Neural cell (in vitro differentiated cells): ENCODE results near the gene ARGLU1. TPM values are rescaled to one million over a fixed set of nuclear protein-coding genes. Genes with fewer than 3 reads are reported as not detected.

Experiments used
- H2AFZ ChIP-seq: fragments of 200-600, 300-800 bp; sonication (generic), shearing (Covaris generic); 2 replicates; pipeline ENCODE4 v1.6.0; 2014; ENCODE audit warnings: low read depth, mild to moderate bottlenecking, antibody characterized with exemption, low read length, moderate library complexity
- H3F3A ChIP-seq: fragments of 200-600 bp; shearing (Covaris generic); 2 replicates; pipeline ENCODE4 v1.6.1; 2016; ENCODE audit warnings: mild to moderate bottlenecking, moderate library complexity, mixed read lengths, antibody characterized with exemption, low read length; ENCODE audit not compliant: insufficient read depth, poor library complexity, severe bottlenecking
- H3K27ac ChIP-seq: fragments of 200-600, 300-800 bp; sonication (generic), shearing (Covaris generic); 2 replicates; pipeline ENCODE4 v1.5.1; 2014; ENCODE audit warnings: mild to moderate bottlenecking, low read length, moderate library complexity
- H3K27me3 ChIP-seq: fragments of 300-800, 200-600 bp; sonication (generic), shearing (Covaris generic); 2 replicates; pipeline ENCODE4 v1.6.0; 2014; ENCODE audit warnings: mild to moderate bottlenecking, low read depth, low read length, moderate library complexity; ENCODE audit not compliant: insufficient read depth
- H3K36me3 ChIP-seq: fragments of 300-800, 200-600 bp; sonication (generic), shearing (Covaris generic); 2 replicates; pipeline ENCODE4 v1.5.1; 2014; ENCODE audit warnings: mild to moderate bottlenecking, antibody characterized with exemption, low read length, moderate library complexity; ENCODE audit not compliant: insufficient read depth
- H3K4me2 ChIP-seq: fragments of 300-800, 200-600 bp; sonication (generic), shearing (Covaris generic); 2 replicates; pipeline ENCODE4 v1.6.0; 2014; ENCODE audit warnings: mild to moderate bottlenecking, low read length
- H3K4me3 ChIP-seq: fragments of 300-800, 200-600 bp; sonication (generic), shearing (Covaris generic); 2 replicates; pipeline ENCODE4 v1.5.1; 2014; ENCODE audit warnings: mild to moderate bottlenecking, low read length, moderate library complexity
- H3K79me2 ChIP-seq: fragments of 200-600 bp; shearing (Covaris generic); replicated peaks from 2 replicates; pipeline ENCODE4 v1.6.0; 2014; ENCODE audit warnings: mild to moderate bottlenecking, low read length, moderate library complexity; ENCODE audit not compliant: insufficient read depth
- H3K9ac ChIP-seq: fragments of 300-800, 200-600 bp; sonication (generic), shearing (Covaris generic); 2 replicates; pipeline ENCODE4 v1.6.1; 2016; ENCODE audit warnings: mild to moderate bottlenecking, low read length, mixed read lengths
- H3K9me2 ChIP-seq: fragments of 200-600 bp; shearing (Covaris generic); 2 replicates; pipeline ENCODE4 v1.6.1; 2016; ENCODE audit warnings: mild to moderate bottlenecking, low read length, mixed read lengths; ENCODE audit not compliant: insufficient read depth
- H3K9me3 ChIP-seq: fragments of 200-600, 300-800 bp; sonication (generic), shearing (Covaris generic); 2 replicates; pipeline ENCODE4 v1.6.1; 2016; ENCODE audit warnings: mild to moderate bottlenecking, mixed run types, low read length, moderate library complexity, mixed read lengths
- H4K20me1 ChIP-seq: fragments of 200-600 bp; shearing (Covaris generic); 2 replicates; pipeline ENCODE4 v1.6.1; 2016; ENCODE audit warnings: mild to moderate bottlenecking, mixed run types; ENCODE audit not compliant: insufficient read depth
- MXI1 ChIP-seq: fragments of 450-650 bp; conservative IDR thresholded peaks from 2 replicates; pipeline ENCODE4 v1.6.1; 2014; ENCODE audit warnings: antibody characterized with exemption, mild to moderate bottlenecking; ENCODE audit not compliant: poor library complexity, severe bottlenecking
- polyA plus RNA-seq: library from polyadenylated mRNA; depleted of rRNA; stranded (reverse); fragments of >200 nt; gene quantifications from 2 replicates; pipeline ENCODE4 v1.2.3, GENCODE V29; 2014
- TF ChIP-seq, protein P1 (sequence below): IDR thresholded peaks from 2 replicates; pipeline ENCODE4 v1.6.1; 2012; ENCODE audit warnings: borderline replicate concordance
- TF ChIP-seq, protein P2 (sequence below): fragments of 450-650 bp; IDR thresholded peaks from 2 replicates; pipeline ENCODE4 v1.5.1; 2014; ENCODE audit warnings: antibody characterized with exemption, mild to moderate bottlenecking, moderate library complexity; ENCODE audit not compliant: poor library complexity, severe bottlenecking

The ARGLU1 gene
- polyA plus RNA-seq, 1 donor from 2014 or later = 967 TPM

DNA sequence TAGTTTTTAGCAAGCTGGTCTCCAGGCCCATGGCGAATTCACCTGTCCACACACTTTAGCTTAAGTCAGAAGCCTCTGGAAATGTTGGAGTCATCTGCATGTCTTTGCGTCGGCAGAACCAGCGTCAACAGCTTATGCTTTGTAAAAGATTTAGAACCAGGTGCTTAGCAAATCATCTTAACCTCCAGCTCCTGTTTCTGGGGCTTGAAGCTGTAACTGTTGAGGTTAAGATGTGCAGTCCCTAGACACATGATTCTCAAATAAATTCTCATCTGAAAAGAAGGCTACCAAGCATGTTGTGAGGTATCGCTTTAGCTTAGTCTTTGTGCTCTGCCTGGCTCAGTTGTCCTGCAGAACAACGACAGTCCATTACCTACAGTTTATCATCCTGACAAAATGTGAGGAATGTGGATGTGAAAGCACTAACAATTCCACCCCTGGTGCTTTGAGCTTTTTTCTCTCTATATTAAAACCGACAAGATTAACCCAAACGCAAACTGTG lies 36.9 kb downstream of the ARGLU1 start:
- peaks cover 8% of the 10 kb centered on the region for H3F3A ChIP-seq
- peak overlapping the region; percentile 71 for H3K4me3 ChIP-seq
- H4K20me1 ChIP-seq = peaks cover 10% of the 10 kb centered on the region
- H3K9me2 ChIP-seq = no peaks in the 10 kb centered on the region
- peaks cover 87% of the 10 kb centered on the region for H3K79me2 ChIP-seq
- peak overlapping the region; percentile 82 for H3K27ac ChIP-seq
- H3K9me3 ChIP-seq = no peaks in the 10 kb centered on the region
- peak overlapping the region; percentile 77 for H3K4me2 ChIP-seq
- H3K9ac ChIP-seq = peak overlapping the region; percentile 86
- TF ChIP-seq, protein P1, sequence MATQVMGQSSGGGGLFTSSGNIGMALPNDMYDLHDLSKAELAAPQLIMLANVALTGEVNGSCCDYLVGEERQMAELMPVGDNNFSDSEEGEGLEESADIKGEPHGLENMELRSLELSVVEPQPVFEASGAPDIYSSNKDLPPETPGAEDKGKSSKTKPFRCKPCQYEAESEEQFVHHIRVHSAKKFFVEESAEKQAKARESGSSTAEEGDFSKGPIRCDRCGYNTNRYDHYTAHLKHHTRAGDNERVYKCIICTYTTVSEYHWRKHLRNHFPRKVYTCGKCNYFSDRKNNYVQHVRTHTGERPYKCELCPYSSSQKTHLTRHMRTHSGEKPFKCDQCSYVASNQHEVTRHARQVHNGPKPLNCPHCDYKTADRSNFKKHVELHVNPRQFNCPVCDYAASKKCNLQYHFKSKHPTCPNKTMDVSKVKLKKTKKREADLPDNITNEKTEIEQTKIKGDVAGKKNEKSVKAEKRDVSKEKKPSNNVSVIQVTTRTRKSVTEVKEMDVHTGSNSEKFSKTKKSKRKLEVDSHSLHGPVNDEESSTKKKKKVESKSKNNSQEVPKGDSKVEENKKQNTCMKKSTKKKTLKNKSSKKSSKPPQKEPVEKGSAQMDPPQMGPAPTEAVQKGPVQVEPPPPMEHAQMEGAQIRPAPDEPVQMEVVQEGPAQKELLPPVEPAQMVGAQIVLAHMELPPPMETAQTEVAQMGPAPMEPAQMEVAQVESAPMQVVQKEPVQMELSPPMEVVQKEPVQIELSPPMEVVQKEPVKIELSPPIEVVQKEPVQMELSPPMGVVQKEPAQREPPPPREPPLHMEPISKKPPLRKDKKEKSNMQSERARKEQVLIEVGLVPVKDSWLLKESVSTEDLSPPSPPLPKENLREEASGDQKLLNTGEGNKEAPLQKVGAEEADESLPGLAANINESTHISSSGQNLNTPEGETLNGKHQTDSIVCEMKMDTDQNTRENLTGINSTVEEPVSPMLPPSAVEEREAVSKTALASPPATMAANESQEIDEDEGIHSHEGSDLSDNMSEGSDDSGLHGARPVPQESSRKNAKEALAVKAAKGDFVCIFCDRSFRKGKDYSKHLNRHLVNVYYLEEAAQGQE = peak; percentile 23
- TF ChIP-seq MXI1 = no peak
- H3K36me3 ChIP-seq = no peaks in the 10 kb centered on the region
- no peaks in the 10 kb centered on the region for H3K27me3 ChIP-seq
- H2AFZ ChIP-seq = no peak overlapping the region

DNA sequence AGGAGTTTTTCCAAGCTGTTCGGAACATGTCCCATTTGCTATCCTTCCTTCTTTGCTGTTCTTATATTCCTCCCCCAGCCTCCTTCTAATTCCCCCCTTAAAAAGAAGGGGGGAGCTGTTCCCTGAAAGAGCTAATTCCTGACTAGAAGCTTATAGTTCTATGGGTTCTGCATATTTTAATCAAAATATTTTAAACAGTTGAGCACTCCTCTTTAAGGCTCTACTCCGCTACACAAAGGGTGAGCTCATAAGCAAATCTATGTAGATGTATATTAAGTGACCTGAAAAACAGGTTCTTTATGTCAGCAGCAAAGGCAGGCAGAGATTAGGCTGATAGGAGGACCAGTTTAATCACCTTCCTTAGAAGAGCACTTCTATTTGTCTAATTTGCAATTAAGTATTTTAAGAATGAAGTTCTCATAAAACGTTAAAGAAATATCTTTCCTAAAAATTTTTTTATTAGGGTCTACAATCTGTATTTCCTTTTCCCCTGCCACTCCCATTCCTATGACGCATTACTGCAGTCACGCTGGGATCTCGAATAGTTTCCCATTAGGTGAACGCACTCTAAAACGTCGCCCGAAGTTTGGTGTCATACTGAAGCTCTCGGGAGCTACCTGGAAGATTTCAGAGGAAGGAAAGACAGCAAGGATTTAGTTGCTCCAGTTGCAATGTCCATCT lies 37.6 kb downstream of the ARGLU1 start:
- Histone ChIP-seq H3K36me3 (no peaks in the 10 kb centered on the region), H3K9me3 (no peaks in the 10 kb centered on the region), H3K9me2 (no peaks in the 10 kb centered on the region), H3K4me2 (peak overlapping the region; percentile 77), H3K79me2 (peaks cover 95% of the 10 kb centered on the region), H2AFZ (no peak overlapping the region), H3K27ac (peak overlapping the region; percentile 82), H3K27me3 (no peaks in the 10 kb centered on the region), H3K9ac (peak overlapping the region; percentile 86), H3F3A (peaks cover 14% of the 10 kb centered on the region), H4K20me1 (peaks cover 10% of the 10 kb centered on the region), H3K4me3 (peak overlapping the region; percentile 71)
- TF ChIP-seq, protein P2, sequence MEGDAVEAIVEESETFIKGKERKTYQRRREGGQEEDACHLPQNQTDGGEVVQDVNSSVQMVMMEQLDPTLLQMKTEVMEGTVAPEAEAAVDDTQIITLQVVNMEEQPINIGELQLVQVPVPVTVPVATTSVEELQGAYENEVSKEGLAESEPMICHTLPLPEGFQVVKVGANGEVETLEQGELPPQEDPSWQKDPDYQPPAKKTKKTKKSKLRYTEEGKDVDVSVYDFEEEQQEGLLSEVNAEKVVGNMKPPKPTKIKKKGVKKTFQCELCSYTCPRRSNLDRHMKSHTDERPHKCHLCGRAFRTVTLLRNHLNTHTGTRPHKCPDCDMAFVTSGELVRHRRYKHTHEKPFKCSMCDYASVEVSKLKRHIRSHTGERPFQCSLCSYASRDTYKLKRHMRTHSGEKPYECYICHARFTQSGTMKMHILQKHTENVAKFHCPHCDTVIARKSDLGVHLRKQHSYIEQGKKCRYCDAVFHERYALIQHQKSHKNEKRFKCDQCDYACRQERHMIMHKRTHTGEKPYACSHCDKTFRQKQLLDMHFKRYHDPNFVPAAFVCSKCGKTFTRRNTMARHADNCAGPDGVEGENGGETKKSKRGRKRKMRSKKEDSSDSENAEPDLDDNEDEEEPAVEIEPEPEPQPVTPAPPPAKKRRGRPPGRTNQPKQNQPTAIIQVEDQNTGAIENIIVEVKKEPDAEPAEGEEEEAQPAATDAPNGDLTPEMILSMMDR = no peak
- TF ChIP-seq, protein P1 = peak; percentile 6
